AG10803 (cell line): ENCODE measurements around the gene OR51L1.
"Not testable (repeated sequence)": the region's sequence is repeated elsewhere in the genome, so short reads cannot be mapped to it uniquely, and the experiment has no call there.

Experiments
- DNase-seq: peaks from one replicate; pipeline ENCODE4 v3.0.0; 2010; ENCODE audit warnings: low read depth
- H3K4me3 ChIP-seq: 2 replicates; pipeline ENCODE4 v1.5.1; 2011; ENCODE audit warnings: mild to moderate bottlenecking, low read length, control low read depth
- CTCF ChIP-seq: conservative IDR thresholded peaks from 2 replicates; pipeline ENCODE4 v1.5.1; 2011; ENCODE audit warnings: mild to moderate bottlenecking, low read length, control low read depth, inconsistent platforms

OR51L1 gene

GRCh38 chr11:4994551-4994950 lies at the start of gene OR51L1:
OR51L1 (plus strand) TSS chr11:4994851; CDS start chr11:4998983, 4,132 bp downstream.
- no peak within 1 kb of the TSS for H3K4me3 ChIP-seq
- TF ChIP-seq CTCF = no peak
- no peak for DNase-seq

- no peak for DNase-seq
- H3K4me3 ChIP-seq = no peak within 1 kb of the TSS
- no peak for TF ChIP-seq CTCF
Observed at GRCh38 chr11:4947505-4947904, 47.1 kb upstream of the OR51L1 start, which contains the start of gene OR51A4. OR51A4 (minus strand) TSS chr11:4947605; CDS start chr11:4947100, 505 bp downstream.

GRCh38 chr11:4955613-4956012 lies 39.0 kb upstream of the OR51L1 start, which contains the start of gene OR51A2:
OR51A2 (minus strand) TSS chr11:4955713; CDS start chr11:4955713, 0 bp downstream.
- not testable (repeated sequence) for H3K4me3 ChIP-seq, DNase-seq

- H3K4me3 ChIP-seq = no peak overlapping the region
- DNase-seq = no peak
- no peak for TF ChIP-seq CTCF
Observed at GRCh38 chr11:4957396-4957795, 37.3 kb upstream of the OR51L1 start.

GRCh38 chr11:4960877-4961276 lies 33.8 kb upstream of the OR51L1 start:
- no peak overlapping the region for H3K4me3 ChIP-seq
- DNase-seq = no peak
- no peak for TF ChIP-seq CTCF

- no peak for DNase-seq
- H3K4me3 ChIP-seq = no peak overlapping the region
- TF ChIP-seq CTCF = no peak
Observed at GRCh38 chr11:4962816-4963215, 31.8 kb upstream of the OR51L1 start.

- H3K4me3 ChIP-seq = no peak overlapping the region
- no peak for TF ChIP-seq CTCF
- DNase-seq = no peak
Observed at GRCh38 chr11:4975436-4975835, 19.2 kb upstream of the OR51L1 start.

- H3K4me3 ChIP-seq = no peak overlapping the region
- TF ChIP-seq CTCF = no peak
- DNase-seq = no peak
Observed at GRCh38 chr11:4979036-4979435, 15.6 kb upstream of the OR51L1 start.
